Loucy (cell line): ENCODE data around the gene ABCA3.

Experiments used
- H2AFZ ChIP-seq: fragments of 200-600 bp; sonication (generic); 2 replicates; pipeline ENCODE4 v1.6.0; 2016; ENCODE audit warnings: antibody characterized with exemption, mild to moderate bottlenecking, low read length, moderate library complexity
- H3F3A ChIP-seq: fragments of 200-600 bp; 2 replicates; pipeline ENCODE4 v1.6.0; 2016; ENCODE audit warnings: antibody characterized with exemption, low read depth, mild to moderate bottlenecking
- H3K27me3 ChIP-seq: fragments of 200-600 bp; sonication (generic); 2 replicates; pipeline ENCODE4 v1.6.1; 2014; ENCODE audit warnings: low read length, mild to moderate bottlenecking; ENCODE audit not compliant: insufficient read depth, poor library complexity, severe bottlenecking
- H3K36me3 ChIP-seq: fragments of 200-600 bp; sonication (generic); 2 replicates; pipeline ENCODE4 v1.6.1; 2016; ENCODE audit warnings: low read length; ENCODE audit not compliant: insufficient read depth
- H3K4me1 ChIP-seq: fragments of 200-600 bp; sonication (generic); 2 replicates; pipeline ENCODE4 v1.5.1; 2014; ENCODE audit warnings: low read length, mild to moderate bottlenecking; ENCODE audit not compliant: insufficient read depth, poor library complexity, severe bottlenecking
- H3K4me2 ChIP-seq: fragments of 200-600 bp; sonication (generic); 2 replicates; pipeline ENCODE4 v1.6.0; 2014; ENCODE audit warnings: antibody characterized with exemption, low read length, low read depth, mild to moderate bottlenecking; ENCODE audit not compliant: poor library complexity, severe bottlenecking
- H3K4me3 ChIP-seq: fragments of 200-600 bp; sonication (generic); 2 replicates; pipeline ENCODE4 v1.5.1; 2014; ENCODE audit warnings: low read length, mild to moderate bottlenecking, mixed read lengths; ENCODE audit not compliant: poor library complexity, severe bottlenecking
- H3K79me2 ChIP-seq: fragments of 200-600 bp; sonication (generic); 2 replicates; pipeline ENCODE4 v1.6.1; 2014; ENCODE audit warnings: low read length; ENCODE audit not compliant: insufficient read depth
- H3K9ac ChIP-seq: fragments of 200-600 bp; sonication (generic); 2 replicates; pipeline ENCODE4 v1.6.0; 2014; ENCODE audit warnings: mild to moderate bottlenecking, low read depth, low read length, moderate library complexity; ENCODE audit not compliant: poor library complexity, severe bottlenecking
- H3K9me2 ChIP-seq: fragments of 200-600 bp; sonication (generic); replicated peaks from 2 replicates; pipeline ENCODE4 v1.6.1; 2016; ENCODE audit warnings: low read depth, low read length, mixed read lengths
- H3K9me3 ChIP-seq: fragments of 200-600 bp; sonication (generic); 2 replicates; pipeline ENCODE4 v1.6.1; 2014; ENCODE audit warnings: mild to moderate bottlenecking, antibody characterized with exemption, low read length, low read depth; ENCODE audit not compliant: insufficient read depth
- H4K20me1 ChIP-seq: fragments of 200-600 bp; sonication (generic); 2 replicates; pipeline ENCODE4 v1.6.0; 2014; ENCODE audit warnings: antibody characterized with exemption, low read length, mild to moderate bottlenecking; ENCODE audit not compliant: insufficient read depth, poor library complexity, severe bottlenecking
- EZH2phosphoT487 ChIP-seq: fragments of 200-600 bp; IDR thresholded peaks from 2 replicates; pipeline ENCODE4 v1.6.1; 2018; ENCODE audit warnings: antibody characterized with exemption, mild to moderate bottlenecking, moderate library complexity, borderline replicate concordance
- TF ChIP-seq, protein P1 (sequence below): fragments of 200-600 bp; sonication (generic); conservative IDR thresholded peaks from 2 replicates; pipeline ENCODE4 v1.5.1; 2014; ENCODE audit warnings: mild to moderate bottlenecking, antibody characterized with exemption, low read length

The ABCA3 gene

DNA sequence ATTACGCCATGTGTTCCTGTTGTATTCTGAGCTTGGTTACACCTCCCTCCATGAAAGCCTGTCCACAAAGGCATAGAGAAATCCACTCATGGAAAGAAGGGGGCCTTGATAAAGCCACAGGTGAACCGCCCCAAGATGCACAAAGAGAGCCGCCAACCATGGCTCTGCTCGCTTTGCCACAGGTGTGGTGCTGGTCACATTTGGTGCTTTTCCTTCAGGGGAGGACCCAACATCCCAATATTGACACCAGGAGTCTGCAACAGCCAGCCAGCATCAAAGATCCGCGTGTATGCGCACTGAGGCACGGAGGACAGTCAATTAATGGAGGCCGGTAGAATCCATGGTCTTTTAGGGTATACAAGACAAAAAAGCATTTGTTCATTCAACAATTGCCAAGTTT, 7.3 kb downstream of the ABCA3 start:
- no peaks in the 10 kb centered on the region for H3F3A ChIP-seq
- H2AFZ ChIP-seq, result no peak overlapping the region
- no peaks in the 10 kb centered on the region for H3K27me3 ChIP-seq
- H3K9ac ChIP-seq, result no peak overlapping the region
- no peaks in the 10 kb centered on the region for H4K20me1 ChIP-seq
- H3K36me3 ChIP-seq, result no peaks in the 10 kb centered on the region
- H3K79me2 ChIP-seq, result no peaks in the 10 kb centered on the region
- no peaks in the 10 kb centered on the region for H3K9me3 ChIP-seq
- TF ChIP-seq EZH2phosphoT487, result no peak
- H3K4me3 ChIP-seq, result no peak overlapping the region
- H3K9me2 ChIP-seq, result no peaks in the 10 kb centered on the region
- no peaks in the 10 kb centered on the region for H3K4me1 ChIP-seq
- no peak overlapping the region for H3K4me2 ChIP-seq

DNA sequence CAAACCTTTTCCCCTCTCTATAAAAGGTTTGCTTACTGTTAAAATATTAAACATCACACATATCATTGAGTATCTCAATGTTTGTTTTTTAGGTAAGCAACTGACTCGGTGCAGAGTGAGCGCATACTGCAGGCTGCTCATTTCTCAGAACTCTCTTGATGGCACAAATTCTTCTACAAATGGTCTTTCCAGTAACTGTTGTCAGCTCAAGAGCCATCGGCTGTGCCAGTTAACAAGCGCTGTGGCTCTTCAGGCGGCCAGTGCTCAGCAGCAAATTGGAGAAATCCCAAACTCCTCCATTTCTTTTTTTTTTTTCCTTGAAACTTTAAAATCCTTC, 8.6 kb downstream of the ABCA3 start:
- Histone ChIP-seq H3F3A (no peaks in the 10 kb centered on the region), H3K9ac (no peak overlapping the region), H3K36me3 (no peaks in the 10 kb centered on the region), H3K4me2 (no peak overlapping the region), H3K4me3 (no peak overlapping the region), H3K27me3 (no peaks in the 10 kb centered on the region), H3K9me2 (no peaks in the 10 kb centered on the region), H4K20me1 (no peaks in the 10 kb centered on the region), H3K79me2 (no peaks in the 10 kb centered on the region), H3K9me3 (no peaks in the 10 kb centered on the region), H2AFZ (no peak overlapping the region), H3K4me1 (no peaks in the 10 kb centered on the region)
- TF ChIP-seq EZH2phosphoT487, result no peak
- TF ChIP-seq, protein P1, sequence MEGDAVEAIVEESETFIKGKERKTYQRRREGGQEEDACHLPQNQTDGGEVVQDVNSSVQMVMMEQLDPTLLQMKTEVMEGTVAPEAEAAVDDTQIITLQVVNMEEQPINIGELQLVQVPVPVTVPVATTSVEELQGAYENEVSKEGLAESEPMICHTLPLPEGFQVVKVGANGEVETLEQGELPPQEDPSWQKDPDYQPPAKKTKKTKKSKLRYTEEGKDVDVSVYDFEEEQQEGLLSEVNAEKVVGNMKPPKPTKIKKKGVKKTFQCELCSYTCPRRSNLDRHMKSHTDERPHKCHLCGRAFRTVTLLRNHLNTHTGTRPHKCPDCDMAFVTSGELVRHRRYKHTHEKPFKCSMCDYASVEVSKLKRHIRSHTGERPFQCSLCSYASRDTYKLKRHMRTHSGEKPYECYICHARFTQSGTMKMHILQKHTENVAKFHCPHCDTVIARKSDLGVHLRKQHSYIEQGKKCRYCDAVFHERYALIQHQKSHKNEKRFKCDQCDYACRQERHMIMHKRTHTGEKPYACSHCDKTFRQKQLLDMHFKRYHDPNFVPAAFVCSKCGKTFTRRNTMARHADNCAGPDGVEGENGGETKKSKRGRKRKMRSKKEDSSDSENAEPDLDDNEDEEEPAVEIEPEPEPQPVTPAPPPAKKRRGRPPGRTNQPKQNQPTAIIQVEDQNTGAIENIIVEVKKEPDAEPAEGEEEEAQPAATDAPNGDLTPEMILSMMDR, result no peak

DNA sequence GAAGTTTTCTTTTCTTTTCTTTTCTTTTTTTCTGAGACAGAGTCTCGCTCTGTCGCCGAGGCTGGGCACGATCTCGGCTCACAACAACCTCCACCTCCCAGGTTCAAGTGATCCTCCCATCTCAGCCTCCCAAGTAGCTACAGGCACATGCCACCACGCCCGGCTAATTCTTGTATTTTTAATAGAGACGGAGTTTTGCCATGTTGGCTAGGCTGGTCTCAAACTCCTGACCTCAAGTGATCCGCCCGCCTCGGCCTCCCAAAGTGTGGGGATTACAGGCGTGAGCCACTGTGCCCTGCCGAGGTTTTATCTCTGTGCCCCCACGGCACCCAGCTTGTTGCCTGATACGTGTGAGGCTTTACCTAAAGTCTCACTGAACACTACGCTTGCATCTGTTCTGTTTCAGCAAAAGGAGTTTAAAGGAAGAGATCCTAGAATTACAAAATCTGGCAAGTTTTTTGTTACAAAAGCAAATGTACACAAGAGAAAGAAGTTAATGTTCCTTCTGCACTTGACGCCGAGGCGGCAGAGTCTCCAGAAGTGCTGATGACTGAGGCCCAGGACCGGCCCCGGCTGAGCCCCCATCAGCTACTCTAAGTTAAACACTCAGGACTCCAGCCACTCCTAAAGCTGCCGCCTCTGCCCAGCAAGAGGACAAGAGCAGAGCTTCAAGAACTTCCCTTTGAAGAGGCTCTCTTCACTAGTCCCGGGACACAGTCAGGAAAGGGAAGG, 9.2 kb downstream of the ABCA3 start:
- H3K4me2 ChIP-seq, result no peak overlapping the region
- H2AFZ ChIP-seq, result no peak overlapping the region
- no peaks in the 10 kb centered on the region for H3F3A ChIP-seq
- H3K9me2 ChIP-seq, result no peaks in the 10 kb centered on the region
- no peaks in the 10 kb centered on the region for H4K20me1 ChIP-seq
- no peaks in the 10 kb centered on the region for H3K9me3 ChIP-seq
- H3K4me1 ChIP-seq, result no peaks in the 10 kb centered on the region
- H3K27me3 ChIP-seq, result no peaks in the 10 kb centered on the region
- TF ChIP-seq EZH2phosphoT487, result no peak
- TF ChIP-seq, protein P1, result no peak
- no peaks in the 10 kb centered on the region for H3K79me2 ChIP-seq
- no peak overlapping the region for H3K4me3 ChIP-seq
- no peaks in the 10 kb centered on the region for H3K36me3 ChIP-seq
- H3K9ac ChIP-seq, result no peak overlapping the region

DNA sequence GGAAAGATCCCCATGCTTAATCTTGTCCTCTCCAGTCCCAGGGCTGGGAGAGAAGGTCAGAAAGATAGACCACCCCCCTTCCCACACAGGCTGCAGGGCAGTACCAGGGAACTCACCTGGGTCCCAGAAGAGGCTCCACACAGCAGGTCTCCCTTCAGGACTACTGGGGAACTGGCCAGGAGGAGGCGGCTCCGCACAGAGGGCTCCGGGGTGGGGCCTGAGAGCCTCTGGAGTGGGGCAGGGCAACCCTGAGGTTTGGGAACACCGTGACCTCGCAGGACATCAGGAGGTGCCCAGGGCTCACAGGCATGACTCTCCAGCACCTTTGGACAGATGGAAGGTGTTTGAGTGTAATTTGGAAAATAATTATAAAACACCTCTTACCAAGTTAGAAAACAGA, 11.0 kb downstream of the ABCA3 start:
- H4K20me1 ChIP-seq, result no peaks in the 10 kb centered on the region
- H3K36me3 ChIP-seq, result no peaks in the 10 kb centered on the region
- no peak overlapping the region for H3K4me2 ChIP-seq
- no peak overlapping the region for H3K9ac ChIP-seq
- H3K27me3 ChIP-seq, result no peaks in the 10 kb centered on the region
- H3F3A ChIP-seq, result no peaks in the 10 kb centered on the region
- no peaks in the 10 kb centered on the region for H3K9me2 ChIP-seq
- no peak overlapping the region for H3K4me3 ChIP-seq
- TF ChIP-seq EZH2phosphoT487, result no peak
- TF ChIP-seq, protein P1, result no peak
- no peaks in the 10 kb centered on the region for H3K4me1 ChIP-seq
- no peaks in the 10 kb centered on the region for H3K79me2 ChIP-seq
- no peaks in the 10 kb centered on the region for H3K9me3 ChIP-seq
- no peak overlapping the region for H2AFZ ChIP-seq
